Inferior parietal cortex (tissue), 1 donor: ENCODE measurements around the gene RNF40.
"Not testable (repeated sequence)": the region's sequence is repeated elsewhere in the genome, so short reads cannot be mapped to it uniquely, and the experiment has no call there.

ENCODE experiments used
- DNase-seq: peaks from one replicate; pipeline ENCODE4 v3.0.0-alpha.2; 2016; ENCODE audit errors: extremely low spot score

The RNF40 gene

GRCh38 chr16:30782486-30783279 lies 20.6 kb downstream of the RNF40 start:
- no peak for DNase-seq

- DNase-seq = no peak
These were observed 21.4 kb downstream of the RNF40 start for GRCh38 chr16:30783280-30784109.

DNA sequence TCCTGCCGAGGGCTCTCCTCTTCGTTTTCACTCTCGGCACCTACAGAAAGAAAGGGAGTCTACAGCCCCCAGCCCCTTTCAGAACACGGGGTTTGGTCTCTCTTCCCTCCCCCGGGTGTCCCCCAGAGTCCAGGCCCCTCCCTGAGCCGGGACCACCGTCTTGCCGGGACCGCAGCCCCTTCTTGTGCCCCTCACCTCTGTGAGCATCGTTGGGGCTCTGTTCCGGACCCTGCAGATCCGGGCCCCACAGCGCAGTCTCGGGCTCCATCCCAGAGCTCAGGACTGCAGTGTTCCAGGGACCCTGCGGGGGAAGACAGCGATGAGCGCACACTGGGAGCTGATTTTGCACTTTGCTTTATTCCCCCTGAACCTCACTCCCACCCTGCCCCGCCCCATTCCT lies 22.1 kb downstream of the RNF40 start:
- no peak for DNase-seq

DNA sequence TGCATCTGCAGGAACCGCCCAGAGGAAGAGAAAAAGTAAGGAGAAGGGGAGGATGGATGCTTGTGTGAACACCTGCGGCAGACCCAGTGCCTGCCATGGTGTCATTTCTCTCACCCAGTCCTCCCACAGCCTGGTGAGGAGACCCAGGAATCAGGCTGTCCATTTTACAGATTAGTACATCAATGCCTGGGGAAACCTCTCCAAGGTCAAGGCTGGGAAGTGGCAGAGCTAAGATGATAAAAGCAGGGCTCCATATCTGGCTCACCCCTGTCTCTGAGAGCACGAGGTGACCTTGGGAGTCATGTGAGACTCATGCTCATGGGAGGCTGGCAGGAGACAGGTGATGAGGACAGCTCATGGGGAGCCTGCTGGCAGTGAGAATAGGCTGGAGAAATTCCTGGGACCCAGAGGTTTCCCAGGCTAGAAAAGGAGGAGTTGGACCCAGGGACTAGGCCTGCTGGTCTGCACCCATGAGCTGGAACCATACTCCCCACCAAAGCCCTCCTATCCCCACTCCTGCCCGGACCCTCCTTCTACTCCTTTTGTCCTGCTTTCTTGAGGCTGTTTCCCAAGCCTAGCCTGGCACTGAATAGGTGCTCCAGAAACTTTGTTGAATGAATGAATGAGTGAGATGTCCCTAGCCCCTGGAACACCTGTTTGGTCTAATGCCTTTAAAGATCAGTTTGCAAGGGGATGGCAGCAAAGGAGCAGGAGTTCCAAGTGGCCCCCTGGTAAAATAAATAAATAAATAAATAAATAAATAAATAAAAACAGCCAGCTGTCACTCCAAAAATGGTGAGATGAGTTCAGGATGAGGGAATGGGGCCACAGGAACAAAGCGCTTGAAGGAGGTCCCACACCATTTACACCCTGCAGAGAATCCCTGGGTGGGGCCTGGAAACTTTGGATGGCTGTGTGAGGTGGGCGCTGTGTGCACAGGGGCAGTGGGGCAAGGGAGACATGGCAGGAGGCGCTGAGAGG lies 23.3 kb downstream of the RNF40 start:
- no peak for DNase-seq

DNA sequence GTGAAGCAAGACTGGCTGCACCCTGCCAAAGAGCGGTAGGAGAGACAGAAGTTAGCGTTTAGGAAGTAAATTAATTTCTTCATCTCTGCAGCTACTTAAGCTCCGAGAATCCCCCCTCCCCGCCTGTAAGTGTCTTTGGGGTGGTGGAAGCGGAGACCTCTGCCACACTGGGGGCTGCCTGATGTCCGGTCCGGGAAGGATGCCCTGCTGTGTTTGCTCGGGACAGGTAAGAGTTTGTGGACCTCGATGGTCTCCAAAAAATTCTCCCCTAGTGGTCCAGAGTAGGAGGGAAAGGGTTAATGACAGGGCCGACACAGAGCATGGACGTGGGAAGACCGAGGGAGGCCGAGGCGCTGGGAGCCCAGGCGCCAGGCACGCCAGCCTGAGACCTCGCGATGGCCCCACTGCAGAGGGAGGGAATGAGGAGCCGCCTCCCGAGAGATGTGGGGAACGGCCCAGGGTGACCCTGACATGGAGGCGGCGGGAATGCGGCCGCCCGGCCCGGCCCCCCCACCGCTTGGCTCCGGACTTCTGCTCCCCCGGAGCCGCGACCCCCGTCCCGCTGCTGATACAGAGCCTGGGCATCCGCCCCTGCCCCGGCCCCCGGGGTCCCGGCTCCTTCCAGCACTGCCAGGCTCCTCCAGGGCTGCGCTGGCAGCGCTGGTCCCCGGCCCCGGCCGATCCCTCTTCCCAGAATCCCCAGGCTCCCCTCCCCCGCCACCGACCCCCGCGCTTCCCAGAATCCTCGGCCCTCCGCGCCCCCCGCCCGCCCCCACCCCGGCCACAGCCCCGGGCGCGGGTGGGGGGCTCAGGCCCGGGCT lies 24.2 kb downstream of the RNF40 start:
- DNase-seq = no peak

DNA sequence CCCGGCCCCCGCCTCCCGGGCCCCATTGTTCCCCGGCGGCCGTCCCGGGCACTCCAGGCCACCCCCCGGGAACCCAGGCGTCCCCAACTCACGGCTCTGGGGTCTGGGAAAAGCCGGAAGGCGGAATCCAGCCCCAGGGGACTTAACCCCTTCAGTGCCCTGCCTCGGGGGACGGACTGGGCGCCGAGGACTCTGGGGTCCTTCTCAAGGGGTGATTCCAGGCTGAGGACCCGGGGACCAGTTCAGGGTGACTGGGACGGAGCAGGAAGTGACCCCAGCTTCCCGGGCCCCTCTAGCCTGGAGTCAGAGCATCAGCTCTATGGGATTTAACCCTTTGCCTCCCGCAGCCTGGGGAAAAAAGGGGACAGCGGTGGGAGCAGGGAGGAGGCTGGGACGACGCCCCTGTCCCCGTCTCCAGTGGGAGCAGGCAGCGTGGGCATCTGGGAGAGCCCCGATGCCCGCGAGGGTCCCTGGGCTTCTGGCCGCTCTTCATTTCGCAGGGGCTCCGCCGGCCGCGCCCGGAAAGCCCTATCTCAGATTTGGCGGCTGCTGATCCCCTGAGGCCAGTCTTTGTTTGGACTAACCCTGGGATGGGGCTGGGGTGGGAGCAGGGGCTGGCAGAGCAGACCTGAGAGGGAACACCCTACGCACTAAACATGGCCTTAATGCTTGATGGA lies 25.0 kb downstream of the RNF40 start, which contains the start of gene ZNF629:
TSS of gene ZNF629 (minus strand) at position 270 of the 677 bp plus-strand sequence. CDS start 2,723 bp downstream, outside the sequence.
- peak; percentile 84 for DNase-seq

DNA sequence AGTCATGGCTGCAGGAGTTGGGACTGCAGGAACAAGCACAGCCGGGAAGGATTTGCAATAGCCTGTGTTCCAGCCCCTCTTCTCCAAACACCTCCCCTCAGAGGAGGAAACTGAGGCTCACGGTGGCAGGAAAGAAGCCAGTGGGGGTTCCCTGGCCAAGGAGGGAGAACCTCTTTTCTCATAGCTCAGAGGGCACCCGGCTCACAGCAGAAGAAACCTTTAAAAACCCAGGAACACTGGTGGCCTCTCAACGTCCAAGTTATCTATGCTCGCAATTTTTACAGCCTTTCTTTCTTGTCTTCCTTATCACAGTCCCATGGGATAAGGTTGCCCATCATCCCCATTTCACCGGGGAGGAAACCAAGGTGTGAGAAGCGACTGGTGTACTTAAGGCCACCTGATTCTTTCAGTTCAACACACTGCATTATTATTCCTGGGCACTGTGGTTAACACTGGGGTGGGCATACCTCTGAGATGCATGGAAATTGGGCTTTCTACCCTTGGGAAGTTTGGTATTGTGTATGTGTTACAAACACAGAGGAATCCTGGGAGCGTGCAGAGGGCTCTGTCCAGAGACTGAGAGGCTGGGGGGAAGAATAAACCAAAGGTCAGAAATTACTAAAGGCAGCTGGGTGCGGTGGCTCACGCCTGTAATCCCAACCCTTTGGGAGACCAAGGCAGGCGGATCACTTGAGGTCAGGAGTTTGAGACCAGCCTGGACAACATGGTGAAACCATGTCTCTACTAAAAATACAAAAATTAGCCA lies 25.7 kb downstream of the RNF40 start:
- no peak for DNase-seq

DNA sequence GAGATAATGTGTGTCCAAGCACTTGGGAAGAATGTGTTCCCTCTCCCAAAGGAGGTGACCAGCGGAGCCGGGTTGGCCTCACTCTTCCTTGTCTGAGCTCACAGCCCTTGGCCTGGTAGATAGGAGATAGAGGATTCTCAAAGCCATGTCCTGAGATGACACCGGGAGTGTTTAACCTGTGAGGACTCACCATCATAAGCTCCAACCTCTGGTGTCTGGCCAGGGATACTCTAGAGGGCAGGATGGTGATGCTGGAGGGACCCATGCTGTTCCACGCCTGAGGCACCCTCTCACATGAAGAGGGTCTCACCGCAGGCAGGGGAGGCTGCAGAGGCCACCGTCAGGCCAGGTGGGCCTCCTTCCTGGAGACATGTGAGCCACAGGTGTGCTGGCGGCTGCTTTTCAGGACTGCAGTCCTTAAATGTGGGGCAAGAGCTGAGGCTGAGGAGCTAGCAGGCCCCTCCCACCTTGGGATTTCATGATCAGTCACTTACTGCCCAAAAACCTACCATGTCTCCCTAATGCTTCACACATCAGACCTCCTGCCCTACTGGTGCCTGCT lies 31.5 kb downstream of the RNF40 start:
- no peak for DNase-seq

DNA sequence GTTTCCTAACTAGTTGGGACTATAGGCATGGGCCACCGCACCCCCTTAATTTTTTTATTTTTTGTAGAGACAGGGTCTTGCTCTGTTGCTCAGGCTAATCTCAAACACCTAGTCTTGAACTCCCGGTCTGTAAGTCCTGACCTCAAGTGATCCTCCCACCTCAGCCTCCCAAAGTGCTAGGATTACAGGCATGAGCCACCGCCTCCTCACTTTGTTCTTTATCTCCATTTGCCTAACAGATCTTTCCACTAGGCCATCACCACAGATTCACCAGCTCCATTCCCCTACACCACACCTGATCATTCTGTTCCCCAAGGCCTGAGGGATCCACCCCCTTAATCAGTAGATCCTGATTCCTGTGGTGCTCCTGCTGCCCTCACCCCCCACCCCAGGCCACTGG lies 32.5 kb downstream of the RNF40 start:
- DNase-seq = no peak

- no peak for DNase-seq
These were observed 35.7 kb downstream of the RNF40 start for GRCh38 chr16:30797670-30798309.

- no peak for DNase-seq
These were observed 40.8 kb downstream of the RNF40 start for GRCh38 chr16:30802936-30803335.

- DNase-seq = peak; percentile 20
These were observed 42.9 kb downstream of the RNF40 start for GRCh38 chr16:30805056-30805369.

DNA sequence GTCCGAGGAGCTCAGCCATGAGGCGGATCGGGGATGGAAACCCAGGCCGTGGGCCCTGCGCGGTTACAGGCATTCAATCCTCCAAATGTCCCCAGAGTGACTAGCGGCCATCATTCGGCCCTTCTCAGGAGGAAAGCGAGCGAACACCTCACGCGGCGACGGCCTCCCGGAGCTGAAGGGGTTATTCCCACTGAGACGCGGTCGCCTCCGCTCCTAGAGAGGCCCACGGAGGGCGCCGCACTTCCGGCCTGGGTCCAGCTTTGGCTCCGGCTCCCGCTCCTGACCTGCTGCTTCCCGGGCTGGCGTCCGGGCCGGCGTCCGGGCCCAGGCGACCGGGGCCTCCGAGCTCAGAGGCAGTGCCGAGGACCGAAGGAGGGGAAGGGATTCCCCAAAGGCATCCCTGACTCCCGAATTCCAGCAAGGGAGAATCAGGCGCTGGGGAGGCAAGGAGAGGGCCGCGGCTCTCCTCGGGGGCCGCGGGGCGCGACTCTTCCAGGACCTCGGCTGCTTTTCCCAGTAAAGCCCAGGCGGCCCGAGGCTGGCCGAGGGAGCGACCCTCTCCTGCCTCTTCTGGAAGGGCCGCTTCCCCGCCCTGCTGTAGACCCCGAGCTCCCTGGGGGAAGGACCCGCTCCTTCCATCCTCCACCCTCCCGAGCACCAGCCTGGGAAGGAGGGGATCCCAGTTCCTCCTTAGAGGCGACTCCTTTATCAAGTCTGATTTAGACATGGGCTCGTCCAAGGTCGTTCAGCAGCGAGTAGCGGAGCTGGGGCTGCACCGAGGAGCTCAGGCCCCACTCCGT lies 43.4 kb downstream of the RNF40 start:
- peak; percentile 84 for DNase-seq

GRCh38 chr16:30808146-30808545 lies 46.0 kb downstream of the RNF40 start:
- no peak for DNase-seq

DNA sequence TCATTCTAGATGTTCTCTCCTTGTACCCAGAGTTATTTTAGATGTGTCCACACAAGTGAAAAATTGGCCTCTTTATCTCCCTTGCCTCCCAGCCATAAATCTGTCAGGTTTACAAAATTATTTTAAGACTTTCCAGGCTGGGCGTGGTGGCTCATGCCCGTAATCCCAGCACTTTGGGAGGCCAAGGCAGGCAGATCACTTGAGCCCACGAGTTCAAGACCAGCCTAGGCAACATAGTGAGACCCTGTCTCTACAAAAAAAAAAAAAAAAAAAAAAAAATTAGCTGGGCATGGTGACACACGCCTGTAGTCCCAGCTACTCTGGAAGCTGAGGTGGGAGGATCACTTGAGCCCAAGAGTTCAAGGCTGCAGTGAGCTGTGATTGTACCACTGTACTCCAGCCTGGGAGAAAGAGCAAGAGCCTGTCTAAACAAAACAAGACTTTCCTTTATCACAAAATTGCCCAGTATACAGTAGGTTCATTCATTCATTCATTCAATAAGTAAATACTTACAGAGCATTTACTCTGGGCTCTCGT lies 46.8 kb downstream of the RNF40 start:
- not testable (repeated sequence) for DNase-seq

GRCh38 chr16:30809675-30810074 lies 47.6 kb downstream of the RNF40 start:
- not testable (repeated sequence) for DNase-seq

DNA sequence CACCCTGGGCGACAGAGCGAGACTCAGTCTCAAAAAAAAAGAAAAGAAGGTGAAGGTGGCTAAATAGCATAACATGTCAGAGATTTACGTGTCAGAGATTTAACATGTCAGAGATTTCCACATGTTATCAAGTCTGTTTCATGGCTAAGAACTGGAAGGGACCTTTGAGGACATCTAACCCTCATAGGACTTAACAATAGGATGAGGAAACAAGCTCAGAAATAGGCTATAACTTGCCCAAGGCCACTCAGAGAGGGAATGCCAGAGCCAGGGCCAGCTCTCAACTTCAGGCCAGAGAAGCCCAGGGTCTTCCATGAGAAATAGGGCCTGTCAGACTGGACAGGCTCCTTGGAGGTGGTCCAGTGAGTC lies 51.7 kb downstream of the RNF40 start:
- DNase-seq = no peak

DNA sequence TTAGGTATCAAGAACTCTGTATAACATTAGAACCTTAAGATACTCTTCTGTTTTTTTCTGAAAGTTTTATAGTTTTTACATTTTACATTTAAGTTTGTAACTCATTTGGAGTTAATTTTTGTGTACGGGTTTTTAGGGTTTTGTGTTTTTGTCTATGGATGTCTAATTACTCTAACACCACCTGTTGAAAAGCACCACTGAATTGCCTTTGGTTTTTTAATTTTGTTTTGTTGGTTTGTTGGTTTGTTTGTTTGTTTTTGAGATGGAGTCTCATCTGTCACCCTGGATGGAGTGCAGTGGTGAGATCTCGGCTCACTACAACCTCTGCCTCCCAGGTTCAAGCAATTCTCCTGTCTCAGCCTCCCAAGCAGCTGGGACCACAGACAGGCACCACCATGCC lies 54.6 kb downstream of the RNF40 start:
- DNase-seq = no peak
